Activated T-helper 2 cell treated with anti-CD3 and anti-CD28 coated beads, Interferon-gamma antibody, Interleukin-2, Interleukin-4, amounts not matched to agents 10 μg/mL and 5 μg/mL and 100 μg/mL, durations not matched to agents 14 hours and 24 hours and 36 hours (primary cell): Measurements from ENCODE around the gene ARRB2. TPM values are rescaled to one million over a fixed set of nuclear protein-coding genes. Genes with fewer than 3 reads are reported as not detected.

Experiments
- DNase-seq: peaks from one replicate; pipeline ENCODE4 v3.0.0; 2021; ENCODE audit warnings: low spot score
- H3K27ac Mint-ChIP-seq: one replicate; pipeline ENCODE4 v1.8.0; 2021; ENCODE audit warnings: mixed read lengths
- H3K27me3 Mint-ChIP-seq: one replicate; pipeline ENCODE4 v1.8.0; 2021; ENCODE audit warnings: low read depth, mixed read lengths
- H3K36me3 Mint-ChIP-seq: one replicate; pipeline ENCODE4 v1.8.0; 2021; ENCODE audit warnings: low read depth, mixed read lengths
- H3K4me1 Mint-ChIP-seq: one replicate; pipeline ENCODE4 v1.8.0; 2021; ENCODE audit warnings: low read depth, mixed read lengths
- H3K4me3 Mint-ChIP-seq: one replicate; pipeline ENCODE4 v1.8.0; 2021; ENCODE audit warnings: low read depth, mild to moderate bottlenecking, moderate library complexity, mixed read lengths
- H3K9me3 Mint-ChIP-seq: one replicate; pipeline ENCODE4 v1.8.0; 2021; ENCODE audit warnings: mixed read lengths
- intact Hi-C: fragments of 100-400 bp; cut with micrococcal nuclease; formaldehyde crosslinking; loops from one replicate; pipeline ENCODE4 v1.15.1; 2023
- total RNA-seq: library from RNA; stranded (reverse); gene quantifications from 2 replicates; pipeline ENCODE4 v1.2.3, GENCODE V29; 2022

ARRB2 gene
- total RNA-seq, 1 donor from 2014 or later: 226 TPM

- intact Hi-C loops: no loop called here
- H3K27ac Mint-ChIP-seq: peak overlapping the region; percentile 58
- no peaks in the 10 kb centered on the region for H3K27me3 Mint-ChIP-seq
- H3K36me3 Mint-ChIP-seq: peaks cover 56% of the 10 kb centered on the region
- H3K4me3 Mint-ChIP-seq: no peak overlapping the region
- H3K4me1 Mint-ChIP-seq: peaks cover 12% of the 10 kb centered on the region
- DNase-seq: no peak
- no peaks in the 10 kb centered on the region for H3K9me3 Mint-ChIP-seq
Measured at GRCh38 chr17:4720787-4721186, 10.4 kb downstream of the ARRB2 start.

- H3K27me3 Mint-ChIP-seq: no peaks in the 10 kb centered on the region
- intact Hi-C loops: no loop called here
- H3K27ac Mint-ChIP-seq: peak overlapping the region; percentile 58
- no peak overlapping the region for H3K4me3 Mint-ChIP-seq
- peaks cover 56% of the 10 kb centered on the region for H3K36me3 Mint-ChIP-seq
- no peak for DNase-seq
- no peaks in the 10 kb centered on the region for H3K9me3 Mint-ChIP-seq
- H3K4me1 Mint-ChIP-seq: peaks cover 14% of the 10 kb centered on the region
Measured at GRCh38 chr17:4721203-4722135, 11.0 kb downstream of the ARRB2 start.

GRCh38 chr17:4722678-4723240 lies 12.3 kb downstream of the ARRB2 start:
- peaks cover 44% of the 10 kb centered on the region for H3K36me3 Mint-ChIP-seq
- intact Hi-C loops: no loop called here
- peak overlapping the region; percentile 19 for H3K27ac Mint-ChIP-seq
- no peaks in the 10 kb centered on the region for H3K27me3 Mint-ChIP-seq
- H3K9me3 Mint-ChIP-seq: no peaks in the 10 kb centered on the region
- no peak overlapping the region for H3K4me3 Mint-ChIP-seq
- DNase-seq: no peak
- H3K4me1 Mint-ChIP-seq: peaks cover 17% of the 10 kb centered on the region

DNA sequence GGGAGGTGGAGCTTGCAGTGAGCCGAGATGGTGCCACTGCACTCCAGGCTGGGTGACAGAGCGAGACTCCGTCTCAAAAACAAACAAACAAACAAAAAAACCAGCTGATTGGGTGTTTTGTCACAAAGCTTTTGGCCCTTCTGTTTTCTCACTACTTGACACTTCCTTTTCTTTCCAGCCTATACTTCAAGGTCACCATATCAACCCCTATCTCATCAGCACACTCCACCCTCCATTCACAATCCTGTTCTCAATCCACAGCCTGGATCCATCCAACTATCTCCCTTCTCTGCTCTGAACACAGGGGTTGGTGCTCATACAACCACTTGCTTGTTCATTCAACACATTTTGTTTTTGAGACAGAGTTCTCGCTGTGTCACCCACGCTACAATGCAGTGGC lies 14.2 kb downstream of the ARRB2 start:
- intact Hi-C loops: no loop called here
- H3K27ac Mint-ChIP-seq: no peak overlapping the region
- DNase-seq: no peak

GRCh38 chr17:4725646-4726310 lies 15.3 kb downstream of the ARRB2 start:
- H3K9me3 Mint-ChIP-seq: no peaks in the 10 kb centered on the region
- no peak overlapping the region for H3K4me3 Mint-ChIP-seq
- peak overlapping the region; percentile 58 for H3K27ac Mint-ChIP-seq
- no peak for DNase-seq
- H3K27me3 Mint-ChIP-seq: no peaks in the 10 kb centered on the region
- peaks cover 30% of the 10 kb centered on the region for H3K4me1 Mint-ChIP-seq
- H3K36me3 Mint-ChIP-seq: peaks cover 13% of the 10 kb centered on the region
- intact Hi-C loops: no loop called here

More for the DNA sequence above, 14.2 kb downstream of the ARRB2 start:
- Mint-ChIP-seq H3K36me3 (peaks cover 25% of the 10 kb centered on the region), H3K9me3 (no peaks in the 10 kb centered on the region), H3K4me1 (peaks cover 28% of the 10 kb centered on the region), H3K4me3 (no peak overlapping the region), H3K27me3 (no peaks in the 10 kb centered on the region)

DNA sequence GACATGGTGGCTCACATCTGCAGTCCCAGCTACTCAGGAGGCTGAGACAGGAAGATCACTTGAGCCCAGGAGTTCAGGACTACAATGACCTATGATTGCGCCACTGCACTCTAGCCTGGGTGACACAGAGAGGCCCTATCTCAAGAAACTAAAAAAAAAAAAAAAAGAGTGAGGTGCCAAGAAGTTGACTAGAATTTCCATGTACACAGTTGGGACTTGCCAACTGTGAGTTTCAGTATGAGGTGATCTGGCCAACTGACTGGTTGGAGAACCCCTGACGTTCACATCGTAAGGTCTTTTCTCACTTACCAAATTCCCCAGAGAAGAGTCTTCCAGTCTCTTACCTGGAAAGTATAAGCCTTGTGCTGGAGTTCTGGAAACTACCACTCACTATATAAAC lies 17.7 kb downstream of the ARRB2 start:
- Mint-ChIP-seq H3K9me3 (no peaks in the 10 kb centered on the region), H3K4me3 (peak overlapping the region; percentile 62), H3K27ac (peak overlapping the region; percentile 96), H3K27me3 (no peaks in the 10 kb centered on the region), H3K4me1 (peaks cover 32% of the 10 kb centered on the region), H3K36me3 (peaks cover under 1% of the 10 kb centered on the region)
- DNase-seq: no peak
- intact Hi-C loops: no loop called here

DNA sequence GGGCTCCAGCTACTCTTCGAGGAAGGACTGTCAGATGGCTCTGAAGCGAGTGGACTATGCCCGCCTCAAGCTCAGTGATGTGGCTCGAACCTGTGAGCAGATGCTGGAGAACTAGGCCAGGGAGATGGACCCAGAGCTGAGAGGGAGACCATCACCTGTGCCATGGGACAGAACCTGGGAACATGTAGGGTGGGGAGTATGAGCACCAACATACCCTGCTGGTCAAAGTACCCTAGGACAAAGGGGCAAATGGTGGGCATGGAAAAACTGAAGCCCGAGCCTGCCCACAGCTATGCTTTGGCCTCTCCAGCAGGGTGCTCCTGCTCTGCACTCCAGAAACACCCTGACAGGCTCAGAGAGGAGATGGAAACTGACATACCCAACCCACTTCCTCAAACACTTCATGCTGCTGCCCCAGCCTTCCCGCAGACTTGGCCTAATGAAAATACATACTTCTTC lies 22.7 kb downstream of the ARRB2 start:
- DNase-seq: no peak
- H3K27ac Mint-ChIP-seq: peak overlapping the region; percentile 60
- H3K27me3 Mint-ChIP-seq: peaks cover 6% of the 10 kb centered on the region
- H3K36me3 Mint-ChIP-seq: peaks cover 6% of the 10 kb centered on the region
- H3K4me3 Mint-ChIP-seq: no peak overlapping the region
- H3K4me1 Mint-ChIP-seq: peaks cover 33% of the 10 kb centered on the region
- intact Hi-C loops: loop anchor here (5.0 kb wide), 1 partner anchor 154 kb away; no protein-coding TSS in a partner anchor
- H3K9me3 Mint-ChIP-seq: no peaks in the 10 kb centered on the region

- DNase-seq: no peak
- Mint-ChIP-seq H3K36me3 (peaks cover 6% of the 10 kb centered on the region), H3K4me1 (peaks cover 32% of the 10 kb centered on the region), H3K27ac (no peak overlapping the region), H3K27me3 (peaks cover 14% of the 10 kb centered on the region), H3K9me3 (no peaks in the 10 kb centered on the region), H3K4me3 (no peak overlapping the region)
- intact Hi-C loops: loop anchor here (5.0 kb wide), 1 partner anchor 152 kb away; no protein-coding TSS in a partner anchor
Measured at GRCh38 chr17:4734857-4735475, 24.5 kb downstream of the ARRB2 start.

GRCh38 chr17:4735876-4736651 lies 25.6 kb downstream of the ARRB2 start:
- Mint-ChIP-seq H3K4me1 (peaks cover 31% of the 10 kb centered on the region), H3K27ac (peak overlapping the region; percentile 10), H3K27me3 (peaks cover 24% of the 10 kb centered on the region), H3K9me3 (no peaks in the 10 kb centered on the region), H3K4me3 (no peak overlapping the region), H3K36me3 (peaks cover 9% of the 10 kb centered on the region)
- no peak for DNase-seq
- intact Hi-C loops: no loop called here

GRCh38 chr17:4738136-4739121 lies 28.0 kb downstream of the ARRB2 start:
- Mint-ChIP-seq H3K9me3 (no peaks in the 10 kb centered on the region), H3K27ac (no peak overlapping the region), H3K27me3 (peaks cover 34% of the 10 kb centered on the region), H3K4me1 (peaks cover 23% of the 10 kb centered on the region), H3K4me3 (peak overlapping the region; percentile 72), H3K36me3 (peaks cover 5% of the 10 kb centered on the region)
- DNase-seq: no peak
- intact Hi-C loops: no loop called here
